Fibroblast of pulmonary artery (primary cell): ENCODE data around the gene RWDD3.

ENCODE experiments used
- DNase-seq: peaks from one replicate; pipeline ENCODE4 v3.0.0-alpha.2; 2010; ENCODE audit warnings: low read depth
- H3K4me3 ChIP-seq: replicated peaks from 2 replicates; pipeline ENCODE4 v1.5.1; 2011; ENCODE audit warnings: low read depth, mild to moderate bottlenecking, control low read depth, low read length, moderate library complexity
- TF ChIP-seq, protein P1 (sequence below): IDR thresholded peaks from 2 replicates; pipeline ENCODE4 v1.5.1; 2011; ENCODE audit warnings: mild to moderate bottlenecking, control low read depth, low read length, inconsistent platforms; ENCODE audit errors: missing control alignments

The RWDD3 gene

DNA sequence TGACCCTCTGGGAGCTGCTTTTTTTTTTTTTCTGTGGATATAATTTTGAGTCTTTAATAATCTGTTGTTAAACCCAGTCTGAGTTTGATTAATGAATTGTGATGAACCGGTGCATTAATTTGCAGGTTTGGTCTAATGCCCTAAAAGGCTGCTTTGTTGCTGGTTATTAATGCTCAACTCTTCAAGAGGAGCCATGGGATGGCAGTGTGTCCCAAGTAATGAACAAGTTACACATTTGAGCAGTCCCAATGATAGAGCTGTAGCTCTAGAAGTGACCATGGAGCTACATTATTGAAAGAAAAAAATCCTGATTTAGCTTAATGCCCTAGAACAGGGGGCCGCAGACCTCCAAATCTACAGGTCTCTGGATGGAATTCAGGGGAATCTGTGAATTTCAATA lies 53.1 kb downstream of the RWDD3 start:
- no peak for DNase-seq
- no peak overlapping the region for H3K4me3 ChIP-seq
- TF ChIP-seq, protein P1, sequence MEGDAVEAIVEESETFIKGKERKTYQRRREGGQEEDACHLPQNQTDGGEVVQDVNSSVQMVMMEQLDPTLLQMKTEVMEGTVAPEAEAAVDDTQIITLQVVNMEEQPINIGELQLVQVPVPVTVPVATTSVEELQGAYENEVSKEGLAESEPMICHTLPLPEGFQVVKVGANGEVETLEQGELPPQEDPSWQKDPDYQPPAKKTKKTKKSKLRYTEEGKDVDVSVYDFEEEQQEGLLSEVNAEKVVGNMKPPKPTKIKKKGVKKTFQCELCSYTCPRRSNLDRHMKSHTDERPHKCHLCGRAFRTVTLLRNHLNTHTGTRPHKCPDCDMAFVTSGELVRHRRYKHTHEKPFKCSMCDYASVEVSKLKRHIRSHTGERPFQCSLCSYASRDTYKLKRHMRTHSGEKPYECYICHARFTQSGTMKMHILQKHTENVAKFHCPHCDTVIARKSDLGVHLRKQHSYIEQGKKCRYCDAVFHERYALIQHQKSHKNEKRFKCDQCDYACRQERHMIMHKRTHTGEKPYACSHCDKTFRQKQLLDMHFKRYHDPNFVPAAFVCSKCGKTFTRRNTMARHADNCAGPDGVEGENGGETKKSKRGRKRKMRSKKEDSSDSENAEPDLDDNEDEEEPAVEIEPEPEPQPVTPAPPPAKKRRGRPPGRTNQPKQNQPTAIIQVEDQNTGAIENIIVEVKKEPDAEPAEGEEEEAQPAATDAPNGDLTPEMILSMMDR: no peak

DNA sequence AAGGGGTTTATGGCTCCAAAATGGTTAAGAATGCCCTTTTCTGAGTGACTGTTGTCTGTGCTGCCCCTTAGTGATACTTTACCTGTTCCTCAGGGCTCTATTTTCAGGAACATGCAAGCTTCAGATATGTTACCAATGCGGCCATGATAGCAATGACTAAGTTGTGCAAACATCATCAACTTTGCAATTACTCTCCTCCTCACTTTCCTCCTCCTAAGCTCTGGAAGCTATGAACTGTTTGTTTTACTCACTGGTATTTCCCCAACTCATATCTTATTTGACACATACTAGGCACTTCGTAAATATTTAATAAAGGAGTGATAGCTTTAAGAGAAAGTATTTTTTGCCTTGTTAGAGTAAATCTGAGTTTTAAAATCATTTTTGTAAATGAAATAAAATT lies 53.8 kb downstream of the RWDD3 start:
- TF ChIP-seq, protein P1: no peak
- DNase-seq: no peak
- no peak overlapping the region for H3K4me3 ChIP-seq
